Sigmoid colon (tissue), 7 donors: Measurements from ENCODE around the gene MYO7B. TPM values are rescaled to one million over a fixed set of nuclear protein-coding genes. Genes with fewer than 3 reads are reported as not detected.

Experiments used
- DNase-seq: peaks from one replicate; pipeline ENCODE4 v3.0.0-alpha.2; 2019
- H3K27ac ChIP-seq, 4 donors: fragments of 200-600 bp; sonication (generic); one replicate each; pipeline ENCODE4 v1.5.1; 2016 to 2019; ENCODE audit warnings: mild to moderate bottlenecking in 1 of 4
- H3K27me3 ChIP-seq, 3 donors: fragments of 200-600 bp; sonication (generic); one replicate each; pipeline ENCODE4 v1.5.1; 2019; ENCODE audit warnings: mild to moderate bottlenecking in 1 of 3
- H3K36me3 ChIP-seq, 4 donors: fragments of 200-600 bp; sonication (generic); one replicate each; pipeline ENCODE4 v1.5.1; 2016 to 2019
- H3K4me1 ChIP-seq, 4 donors: fragments of 200-600 bp; sonication (generic); one replicate each; pipeline ENCODE4 v1.5.1; 2017 to 2019
- H3K4me3 ChIP-seq, 4 donors: fragments of 200-600 bp; sonication (generic); one replicate each; pipeline ENCODE4 v1.5.1; 2017 to 2019; ENCODE audit warnings: mild to moderate bottlenecking in 2 of 4, moderate library complexity in 1 of 4
- H3K9me3 ChIP-seq, 4 donors: fragments of 200-600 bp in 3 of 4; sonication (generic) in 3 of 4; one replicate each; pipeline versions ENCODE4 v1.5.1 to v1.6.1; 2013 to 2019
- CTCF ChIP-seq, 4 experiments: fragments of 450-650 bp in 3 of 4; fragments of 200-600 bp in 1 of 4; IDR thresholded peaks; one replicate each; pipeline ENCODE4 v1.5.1; 2016 to 2019; ENCODE audit warnings: antibody characterized with exemption in 4 of 4, mild to moderate bottlenecking in 3 of 4, moderate library complexity in 2 of 4
- EP300 ChIP-seq, 4 donors: sonication (generic); formaldehyde crosslinking; IDR thresholded peaks; one replicate each; pipeline ENCODE4 v1.6.1; 2017; ENCODE audit warnings: antibody characterized with exemption in 4 of 4
- POLR2A ChIP-seq, 2 donors: fragments of 450-650 bp; IDR thresholded peaks; one replicate each; pipeline ENCODE4 v1.6.1; 2016; ENCODE audit warnings: antibody characterized with exemption in 2 of 2, mild to moderate bottlenecking in 2 of 2, moderate library complexity in 2 of 2
- POLR2AphosphoS5 ChIP-seq, 4 donors: sonication (generic); formaldehyde crosslinking; IDR thresholded peaks; one replicate each; pipeline ENCODE4 v1.6.1; 2017; ENCODE audit warnings: antibody characterized with exemption in 4 of 4
- whole genome bisulfite sequencing, 2 donors: extraction: QIAGEN DNeasy Blood & Tissue Kit; methylation state at CpG; one replicate each; pipeline ENCODE4 v1.1.7; 2013; 5-methylcytosine and 5-hydroxymethylcytosine counted together
- intact Hi-C: fragments of 100-400 bp; cut with DNase I; formaldehyde crosslinking; loops from one replicate; pipeline ENCODE4 v1.15.1; 2023
- polyA plus RNA-seq, 3 donors: library from polyadenylated mRNA; stranded (reverse); fragments of 200-250 nt; gene quantifications; one replicate each; pipeline ENCODE4 v1.2.3, GENCODE V29; 2013
- total RNA-seq, 4 donors: library from RNA; depleted of rRNA; stranded (reverse); fragments of >200 nt; gene quantifications; one replicate each; pipeline ENCODE4 v1.1.0, GENCODE V29; 2016
- donor health status: healthy with polysubstance abuse.
- donor health status: Bipolar disorder and iron deficiency.
- donor health status: healthy.

Gene MYO7B
- total and polyA plus RNA-seq, 7 donors: 0.54 to 128 (median 30.3) TPM; not detected in 1

- Histone ChIP-seq H3K36me3 (peaks cover 0 to 6% (median 0%) of the 10 kb centered on the region in 4 donors), H3K27ac (peak overlapping the region; percentile 96 to 97 (median 97)), H3K9me3 (no peaks in the 10 kb centered on the region), H3K4me1 (peaks cover 0 to 80% (median 63%) of the 10 kb centered on the region in 4 donors), H3K4me3 (peak overlapping the region; percentile 77 to 90 (median 84)), H3K27me3 (no peaks in the 10 kb centered on the region)
- peak; percentile 62 for DNase-seq
- WGBS, 2 donors: 71 to 85% methylated on average over 14 of the region's 14 CpGs
- intact Hi-C loops: no loop called here
- TF ChIP-seq POLR2AphosphoS5 (IDR thresholded peaks at IDR 0.05): peak in 1 of 4 donors; percentile 10
- no peak for TF ChIP-seq CTCF (IDR thresholded peaks at IDR 0.05)
Measured at GRCh38 chr2:127671557-127672302, 136.2 kb downstream of the MYO7B start.

- H3K27ac ChIP-seq: peak overlapping the region; percentile 96 to 97 (median 97)
- H3K4me3 ChIP-seq: peak overlapping the region; percentile 77 to 90 (median 84)
- intact Hi-C loops: no loop called here
- peaks cover 0 to 80% (median 63%) of the 10 kb centered on the region in 4 donors for H3K4me1 ChIP-seq
- H3K36me3 ChIP-seq: peaks cover 0 to 6% (median 0%) of the 10 kb centered on the region in 4 donors
- H3K9me3 ChIP-seq: no peaks in the 10 kb centered on the region
- 74 to 81% methylated on average over 20 of the region's 20 CpGs for WGBS, 2 donors
- TF ChIP-seq POLR2AphosphoS5 (IDR thresholded peaks at IDR 0.05): peak in 3 of 4 donors; percentile 24 to 58 (median 34)
- no peak for TF ChIP-seq POLR2A (IDR thresholded peaks at IDR 0.05)
- H3K27me3 ChIP-seq: no peaks in the 10 kb centered on the region
- peak; percentile 72 for DNase-seq
Measured at GRCh38 chr2:127672341-127673224, 137.1 kb downstream of the MYO7B start.

- no peaks in the 10 kb centered on the region for H3K36me3 ChIP-seq
- peak; percentile 69 for DNase-seq
- intact Hi-C loops: loop anchor here (2.0 kb wide), 1 partner anchor 21 kb away; no protein-coding TSS in a partner anchor
- H3K4me3 ChIP-seq: peak overlapping the region; percentile 77 to 90 (median 84)
- no peak for TF ChIP-seq POLR2AphosphoS5 (IDR thresholded peaks at IDR 0.05)
- TF ChIP-seq EP300 (IDR thresholded peaks at IDR 0.05): no peak
- no peak for TF ChIP-seq POLR2A (IDR thresholded peaks at IDR 0.05)
- no peak for TF ChIP-seq CTCF (IDR thresholded peaks at IDR 0.05)
- no peaks in the 10 kb centered on the region for H3K9me3 ChIP-seq
- no peaks in the 10 kb centered on the region for H3K27me3 ChIP-seq
- 82% methylated on average over 17 of the region's 17 CpGs for WGBS, 2 donors
- peaks cover 0 to 75% (median 65%) of the 10 kb centered on the region in 4 donors for H3K4me1 ChIP-seq
- peak overlapping the region; percentile 96 to 97 (median 97) for H3K27ac ChIP-seq
Measured at GRCh38 chr2:127673291-127674069, 138.0 kb downstream of the MYO7B start.

- Histone ChIP-seq H3K27me3 (no peaks in the 10 kb centered on the region), H3K4me1 (peaks cover 0 to 72% (median 55%) of the 10 kb centered on the region in 4 donors), H3K9me3 (no peaks in the 10 kb centered on the region), H3K36me3 (no peaks in the 10 kb centered on the region), H3K4me3 (peak overlapping the region; percentile 77 to 90 (median 84)), H3K27ac (peak overlapping the region; percentile 96 to 97 (median 97))
- TF ChIP-seq POLR2A (IDR thresholded peaks at IDR 0.05) (peak in 1 of 2 donors; percentile 30), POLR2AphosphoS5 (IDR thresholded peaks at IDR 0.05) (peak; percentile 37 to 57 (median 52)), EP300 (IDR thresholded peaks at IDR 0.05) (no peak), CTCF (IDR thresholded peaks at IDR 0.05) (no peak)
- intact Hi-C loops: loop anchor here (2.0 kb wide), 1 partner anchor 22 kb away; no protein-coding TSS in a partner anchor
- peak; percentile 76 for DNase-seq
- 2 to 6% methylated on average over 72 of the region's 72 CpGs for WGBS, 2 donors
Measured at GRCh38 chr2:127674241-127675209, 139.0 kb downstream of the MYO7B start.
